Measurements from ENCODE around the gene PKD1.

PKD1 gene

GRCh38 chr16:2039274-2040031, 96.2 kb downstream of the PKD1 start:
- in situ Hi-C loops (cut with MboI; ENCODE audit: low sequenced_read_pairs) = no loop called here

All from HL-60/S4 treated with retinoic acid at 250 ng/mL for 4 days and 3 days (cell line).